CD4-positive, alpha-beta T cell treated with Interleukin-12 subunit alpha and Interleukin-12 subunit beta, for 1 hour (primary cell): ENCODE results near the gene RNASE8.
"Not testable (repeated sequence)": the region's sequence is repeated elsewhere in the genome, so short reads cannot be mapped to it uniquely, and the experiment has no call there.

Experiments used
- DNase-seq: peaks from one replicate; pipeline ENCODE4 v3.0.0-alpha.2; 2020

The RNASE8 gene

DNA sequence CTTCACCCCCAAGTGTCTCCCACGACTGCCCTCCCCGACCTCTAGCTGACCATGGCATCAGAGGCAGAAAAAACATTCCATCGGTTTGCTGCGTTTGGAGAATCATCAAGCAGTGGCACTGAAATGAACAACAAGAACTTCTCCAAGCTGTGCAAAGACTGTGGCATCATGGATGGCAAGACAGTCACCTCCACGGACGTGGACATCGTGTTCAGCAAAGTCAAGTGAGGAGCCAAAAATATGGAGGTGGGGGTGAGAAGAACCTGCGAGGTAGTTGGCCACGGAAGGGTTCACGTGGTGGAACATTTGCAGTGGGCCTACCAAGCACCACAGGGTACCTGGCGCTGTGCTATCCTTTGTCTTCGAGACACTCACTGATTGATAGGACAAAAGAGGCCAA, 27.1 kb upstream of the RNASE8 start:
- DNase-seq: no peak

DNA sequence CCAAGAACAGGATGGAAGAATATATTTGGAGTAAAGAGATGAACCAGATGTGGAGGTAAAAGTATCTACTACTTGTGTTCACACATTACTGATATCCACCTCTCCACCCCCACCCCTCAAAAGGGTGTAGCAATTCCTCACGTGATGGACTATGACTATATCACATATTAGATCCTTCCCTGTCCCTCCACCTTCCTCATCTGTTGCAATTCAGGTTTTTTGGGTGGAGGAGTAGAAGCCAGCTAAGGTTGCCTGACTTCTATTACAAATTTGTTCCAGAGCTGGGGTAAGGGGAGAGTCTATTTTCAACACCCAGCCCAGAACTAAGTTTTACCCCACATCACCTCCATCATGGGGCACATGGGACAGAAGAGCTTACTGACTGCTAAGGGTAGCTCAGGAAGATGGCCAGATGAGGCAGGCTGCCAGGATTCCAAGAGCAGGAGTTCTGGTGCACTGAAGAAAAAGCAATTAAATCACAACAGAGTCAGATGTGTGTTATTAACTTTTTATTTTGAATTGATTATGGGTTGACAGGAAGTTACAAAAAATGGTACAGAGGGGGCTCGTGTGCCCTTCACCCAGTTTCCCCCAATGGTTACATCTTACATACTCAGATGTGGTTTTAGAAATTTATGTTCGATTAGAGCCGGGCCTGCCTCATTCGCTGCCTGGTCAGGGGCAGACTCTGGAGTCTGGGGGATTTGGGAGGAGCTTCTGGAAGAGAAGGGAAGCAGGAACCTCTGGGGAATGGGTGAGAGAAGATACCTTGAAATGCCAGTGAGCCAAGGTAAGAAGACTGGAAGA, 25.1 kb upstream of the RNASE8 start:
- DNase-seq: no peak

- no peak for DNase-seq
These were observed 24.4 kb upstream of the RNASE8 start for GRCh38 chr14:21033133-21033698.

DNA sequence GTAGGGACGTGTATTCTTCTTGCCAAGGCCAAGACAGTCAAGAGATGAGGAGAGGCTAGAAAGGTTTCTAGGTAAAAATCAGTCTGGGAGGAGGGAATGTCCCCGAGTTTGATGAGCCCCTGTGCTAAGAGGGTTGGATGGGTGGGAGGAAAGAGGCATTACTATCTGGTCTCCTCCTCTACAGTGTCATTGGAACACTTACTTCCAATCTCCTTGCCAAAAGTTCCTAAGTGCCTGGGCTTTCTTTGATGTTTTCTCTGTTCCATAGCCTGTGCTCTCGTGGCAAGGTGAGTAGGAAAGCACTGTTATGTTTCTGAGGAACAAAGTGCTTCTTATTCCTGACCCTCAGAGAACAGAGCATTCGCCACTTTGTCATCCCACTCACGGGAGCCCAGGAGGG, 22.9 kb upstream of the RNASE8 start, which contains the start of gene RNASE13:
RNASE13 (minus strand) TSS at position 101 of the 400 bp plus-strand sequence. CDS start 519 bp downstream, outside the sequence.
- DNase-seq: no peak

DNA sequence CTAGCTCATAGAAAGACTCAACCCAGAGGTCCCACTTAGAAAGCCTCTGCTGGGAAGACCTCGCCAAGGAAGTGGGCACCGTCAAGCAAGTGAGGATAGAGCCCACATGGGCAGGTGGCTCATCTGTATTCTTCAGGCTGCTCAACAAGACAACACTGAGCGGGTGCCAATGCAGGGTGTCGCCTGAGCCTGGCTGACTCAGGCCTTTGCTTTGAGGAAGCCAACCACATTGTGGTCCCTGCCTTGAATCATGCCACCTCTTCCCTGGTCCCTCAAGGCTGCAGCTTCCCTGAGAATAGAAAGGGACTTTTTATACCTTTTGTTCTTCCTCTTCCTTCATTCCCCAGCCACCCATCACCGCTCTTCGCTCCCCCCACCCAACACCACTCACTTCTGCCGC, 20.9 kb upstream of the RNASE8 start:
- DNase-seq: no peak

- no peak for DNase-seq
These were observed 20.5 kb upstream of the RNASE8 start for GRCh38 chr14:21037156-21037555.

- DNase-seq: no peak
These were observed 18.9 kb upstream of the RNASE8 start for GRCh38 chr14:21038441-21039422.

DNA sequence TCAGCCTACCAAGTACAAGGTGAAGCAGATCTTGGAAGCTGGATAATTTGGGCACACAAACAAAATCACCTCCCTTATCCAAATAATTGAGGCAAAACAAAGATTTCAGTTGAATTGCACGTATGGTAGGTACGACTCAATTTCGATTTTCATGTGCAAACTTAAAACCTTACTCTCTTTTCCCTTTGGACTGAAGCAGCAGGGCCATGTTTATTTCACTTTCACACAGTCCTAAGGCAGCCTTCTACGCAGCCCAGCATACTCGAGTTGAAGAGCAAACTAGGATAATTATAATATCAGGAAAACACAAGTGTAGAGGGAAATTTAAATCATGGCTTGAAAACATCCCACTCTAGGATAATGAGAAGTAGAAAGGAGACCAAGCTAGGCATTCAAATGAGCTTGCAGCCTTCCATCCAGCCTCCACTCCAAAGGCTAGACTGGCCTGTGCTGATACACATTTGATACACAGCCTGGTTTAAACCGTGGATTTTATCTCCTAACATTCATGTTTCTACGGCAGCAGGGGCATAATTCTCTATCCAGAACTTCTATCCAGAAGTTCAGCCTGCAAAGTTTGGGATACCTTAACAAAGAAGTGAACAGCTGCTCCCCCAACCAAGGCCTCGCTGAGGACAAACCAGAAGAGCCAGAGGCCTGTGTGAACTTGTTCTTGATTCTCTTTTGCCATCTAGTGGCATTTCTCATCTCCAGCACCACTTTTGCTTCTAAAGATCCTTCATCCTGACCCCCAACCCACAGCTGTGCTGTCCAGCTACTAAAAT, 17.8 kb upstream of the RNASE8 start:
- peak; percentile 61 for DNase-seq

DNA sequence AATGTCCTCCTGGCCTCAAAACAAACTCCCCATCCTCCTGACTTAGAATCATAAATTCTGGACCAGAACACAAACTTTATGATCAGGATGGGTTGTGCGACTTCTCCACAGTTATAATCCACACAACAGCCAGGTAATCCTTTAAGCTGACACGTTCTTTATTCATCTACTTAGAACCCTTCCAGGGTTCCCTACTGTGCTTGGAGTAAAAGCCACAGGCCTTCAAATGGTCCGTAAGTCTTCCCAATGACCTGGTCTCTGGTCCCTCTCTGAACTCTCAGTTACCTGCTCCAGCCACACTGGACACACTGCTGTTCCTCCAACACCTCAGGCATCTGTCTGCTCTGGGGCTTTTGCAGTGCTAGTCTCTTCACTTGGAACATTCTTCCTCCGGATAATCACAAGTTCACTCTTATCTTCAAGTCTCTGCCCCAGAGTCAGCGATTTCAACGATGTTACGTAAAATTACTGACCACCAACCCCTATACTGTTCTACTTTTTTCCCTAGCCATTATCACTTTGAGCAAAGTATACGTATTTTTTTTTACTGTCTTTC, 17.2 kb upstream of the RNASE8 start:
- no peak for DNase-seq

GRCh38 chr14:21040941-21041340, 16.7 kb upstream of the RNASE8 start:
- DNase-seq: not testable (repeated sequence)

- no peak for DNase-seq
These were observed 15.8 kb upstream of the RNASE8 start, which contains the start of gene RNASE7 for GRCh38 chr14:21041676-21042433. RNASE7 (plus strand) TSS chr14:21042362; CDS start chr14:21042993, 631 bp downstream.

- DNase-seq: no peak
These were observed 14.7 kb upstream of the RNASE8 start for GRCh38 chr14:21042918-21043317.

DNA sequence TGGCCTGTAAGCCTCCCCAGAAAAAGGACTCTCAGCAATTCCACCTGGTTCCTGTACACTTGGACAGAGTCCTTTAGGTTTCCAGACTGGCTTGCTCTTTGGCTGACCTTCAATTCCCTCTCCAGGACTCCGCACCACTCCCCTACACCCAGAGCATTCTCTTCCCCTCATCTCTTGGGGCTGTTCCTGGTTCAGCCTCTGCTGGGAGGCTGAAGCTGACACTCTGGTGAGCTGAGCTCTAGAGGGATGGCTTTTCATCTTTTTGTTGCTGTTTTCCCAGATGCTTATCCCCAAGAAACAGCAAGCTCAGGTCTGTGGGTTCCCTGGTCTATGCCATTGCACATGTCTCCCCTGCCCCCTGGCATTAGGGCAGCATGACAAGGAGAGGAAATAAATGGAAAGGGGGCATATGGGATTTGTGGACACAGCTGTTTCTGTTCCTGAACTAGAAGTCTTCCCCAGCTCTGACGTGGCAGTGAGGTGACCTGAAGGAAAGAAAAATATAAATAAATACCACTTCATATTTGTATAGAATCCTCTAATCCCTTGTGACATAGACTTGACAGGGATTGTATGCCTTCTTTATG, 14.1 kb upstream of the RNASE8 start:
- no peak for DNase-seq

DNA sequence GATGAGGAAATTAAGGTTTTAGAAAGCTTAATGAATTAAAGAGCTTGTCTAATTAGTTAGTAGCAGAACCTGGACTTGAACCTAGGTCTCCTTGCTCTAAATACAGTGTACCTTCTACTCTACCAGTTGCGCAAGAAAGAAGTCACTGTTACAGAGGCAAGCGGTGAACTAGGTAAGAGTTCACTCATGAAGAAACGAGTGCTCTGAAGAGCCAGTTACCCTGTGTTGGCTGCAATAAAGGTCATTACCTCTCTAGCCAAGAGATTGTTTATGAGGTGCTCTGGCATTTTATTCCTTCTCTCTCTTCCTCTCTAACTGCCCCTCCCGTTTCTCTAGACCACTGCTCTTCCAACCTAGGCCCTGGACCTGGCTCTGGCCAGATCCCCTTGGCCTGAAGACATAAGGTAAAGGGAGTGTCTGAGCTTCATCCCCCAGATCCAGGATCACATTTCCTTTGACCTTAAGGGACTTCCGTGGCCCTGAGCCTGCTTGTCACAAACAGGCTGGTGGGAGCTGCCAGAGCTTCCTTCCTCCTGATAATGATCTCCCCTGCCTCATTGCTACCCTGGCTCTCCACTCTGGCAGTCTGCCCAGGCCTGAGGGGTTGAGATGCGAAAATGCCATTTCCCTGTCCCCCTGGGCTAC, 13.5 kb upstream of the RNASE8 start:
- DNase-seq: peak; percentile 36

DNA sequence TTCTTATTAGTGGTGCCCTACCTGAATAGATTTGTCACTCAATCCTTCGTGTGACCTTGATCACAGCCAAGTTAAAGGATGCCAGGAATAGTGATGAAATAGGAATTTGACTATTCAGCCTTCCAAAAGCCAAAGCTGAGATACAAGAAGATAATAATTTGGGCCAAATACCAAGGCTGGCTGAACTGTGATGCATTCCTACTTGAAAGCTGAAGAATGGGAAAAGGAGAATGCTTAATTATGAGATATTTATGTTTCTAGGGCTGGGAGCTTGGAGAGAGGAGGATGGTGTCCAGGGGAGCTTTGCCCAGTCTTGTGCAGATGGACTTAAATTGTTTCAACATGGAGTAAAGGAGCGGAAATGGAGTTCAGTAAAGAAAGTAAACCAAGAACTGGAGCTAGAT, 10.2 kb upstream of the RNASE8 start:
- no peak for DNase-seq

- no peak for DNase-seq
These were observed 9.0 kb upstream of the RNASE8 start for GRCh38 chr14:21048638-21049037.

DNA sequence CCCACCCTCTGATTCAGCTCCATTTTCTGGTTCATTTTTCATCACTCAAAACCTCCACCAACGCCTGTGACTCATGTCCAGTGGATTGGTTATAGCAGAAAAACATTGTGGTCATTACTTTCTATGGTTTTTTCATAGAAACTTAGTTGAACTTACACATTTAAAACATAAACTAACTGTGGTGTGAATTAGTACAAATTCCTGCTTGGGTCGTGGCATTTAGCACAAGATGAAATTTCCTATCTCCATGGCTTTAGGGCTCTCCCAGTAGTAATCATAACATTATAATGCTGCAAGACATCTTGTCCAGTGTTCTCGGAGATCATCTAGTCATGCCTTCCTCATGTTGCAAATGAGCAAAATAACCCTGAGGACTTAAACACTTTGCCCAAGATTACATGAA, 8.3 kb upstream of the RNASE8 start:
- DNase-seq: no peak

- no peak for DNase-seq
These were observed 7.0 kb upstream of the RNASE8 start for GRCh38 chr14:21050597-21050996.

GRCh38 chr14:21053184-21054122, 4.2 kb upstream of the RNASE8 start:
- DNase-seq: no peak
